GM10248 (cell line): ENCODE measurements around the gene CSTA.

Experiments used
- CTCF ChIA-PET: fragments of 300-600 bp; sonication (Branson Sonifier 250); formaldehyde crosslinking; extraction: SDS; loops from one replicate; lab custom pipeline; 2021; ENCODE audit warnings: antibody characterized with exemption; lab: Yijun Ruan, JAX
- POLR2A ChIA-PET: fragments of 350-650 bp; sonication (Branson Sonifier 250); formaldehyde crosslinking; extraction: SDS; loops from one replicate; lab custom pipeline; 2020; ENCODE audit warnings: antibody characterized with exemption; lab: Yijun Ruan, JAX
- DNase-seq: peaks from one replicate; pipeline ENCODE4 v3.0.0; 2012; ENCODE audit errors: extremely low spot score
- TF ChIP-seq, protein P1 (sequence below): IDR thresholded peaks from 2 replicates; pipeline ENCODE4 v1.5.1; 2012; ENCODE audit warnings: mild to moderate bottlenecking, low read depth; ENCODE audit errors: extremely low read depth, missing control alignments, control extremely low read depth

CSTA gene

GRCh38 chr3:122298239-122298638 lies 26.8 kb upstream of the CSTA start:
- POLR2A ChIA-PET: no interaction called here
- TF ChIP-seq, protein P1, sequence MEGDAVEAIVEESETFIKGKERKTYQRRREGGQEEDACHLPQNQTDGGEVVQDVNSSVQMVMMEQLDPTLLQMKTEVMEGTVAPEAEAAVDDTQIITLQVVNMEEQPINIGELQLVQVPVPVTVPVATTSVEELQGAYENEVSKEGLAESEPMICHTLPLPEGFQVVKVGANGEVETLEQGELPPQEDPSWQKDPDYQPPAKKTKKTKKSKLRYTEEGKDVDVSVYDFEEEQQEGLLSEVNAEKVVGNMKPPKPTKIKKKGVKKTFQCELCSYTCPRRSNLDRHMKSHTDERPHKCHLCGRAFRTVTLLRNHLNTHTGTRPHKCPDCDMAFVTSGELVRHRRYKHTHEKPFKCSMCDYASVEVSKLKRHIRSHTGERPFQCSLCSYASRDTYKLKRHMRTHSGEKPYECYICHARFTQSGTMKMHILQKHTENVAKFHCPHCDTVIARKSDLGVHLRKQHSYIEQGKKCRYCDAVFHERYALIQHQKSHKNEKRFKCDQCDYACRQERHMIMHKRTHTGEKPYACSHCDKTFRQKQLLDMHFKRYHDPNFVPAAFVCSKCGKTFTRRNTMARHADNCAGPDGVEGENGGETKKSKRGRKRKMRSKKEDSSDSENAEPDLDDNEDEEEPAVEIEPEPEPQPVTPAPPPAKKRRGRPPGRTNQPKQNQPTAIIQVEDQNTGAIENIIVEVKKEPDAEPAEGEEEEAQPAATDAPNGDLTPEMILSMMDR: peak; percentile 25
- CTCF ChIA-PET: no interaction called here
- peak; percentile 54 for DNase-seq

DNA sequence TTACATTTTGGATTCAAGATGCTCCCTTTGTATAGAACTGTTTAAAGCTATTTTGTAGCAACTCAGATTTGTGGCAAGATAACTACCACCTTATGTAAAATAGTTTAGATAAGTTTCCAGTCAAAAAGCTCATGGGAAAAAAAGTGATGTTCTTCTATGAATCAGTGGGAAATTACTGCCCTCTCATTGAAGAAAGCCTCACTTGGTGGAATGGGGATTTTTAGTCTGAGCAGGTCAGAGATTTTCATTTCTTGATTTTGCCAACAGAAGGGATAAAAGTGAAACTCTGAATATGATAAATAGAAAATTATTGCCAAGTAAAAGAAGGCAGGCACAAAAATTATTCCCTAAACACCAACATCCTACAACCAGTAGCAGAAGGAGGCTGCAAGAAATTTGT lies 25.8 kb upstream of the CSTA start:
- CTCF ChIA-PET: interaction anchor here (0.7 to 4.4 kb wide), 17 partner anchors 8 to 311 kb away, joined by 3 to 34 read pairs (median 5); no protein-coding TSS in a partner anchor

DNA sequence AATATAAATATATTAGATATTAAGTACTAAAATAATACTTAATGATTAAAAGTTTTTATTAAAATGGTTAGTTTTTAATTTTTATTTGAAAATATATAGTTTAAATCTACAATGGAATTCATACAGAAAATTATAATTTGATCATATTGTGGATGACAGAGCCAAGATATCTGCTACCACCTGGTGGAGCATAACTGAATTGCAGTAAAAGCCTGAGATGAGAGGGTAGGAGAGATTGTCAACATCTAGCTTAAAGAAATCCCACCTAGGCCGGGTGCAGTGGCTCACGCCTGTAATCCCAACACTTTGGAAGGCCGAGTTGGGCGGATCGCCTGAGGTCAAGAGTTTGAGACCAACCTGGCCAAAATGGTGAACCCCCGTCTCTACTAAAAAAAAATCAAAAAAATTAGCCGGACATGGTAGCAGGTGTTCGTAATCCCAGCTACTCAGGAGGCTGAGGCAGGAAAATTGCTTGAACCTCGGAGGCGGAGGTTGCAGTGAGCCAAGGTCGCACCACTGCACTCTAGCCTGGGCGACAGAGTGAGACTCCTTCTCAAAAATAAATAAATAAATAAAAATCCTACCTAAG lies 25.1 kb upstream of the CSTA start:
- TF ChIP-seq, protein P1: peak; percentile 56
- DNase-seq: no peak
- ChIA-PET CTCF (interaction anchor here (0.5 to 4.4 kb wide), 26 partner anchors 8 to 753 kb away, joined by 3 to 34 read pairs (median 4); partner anchors contain the start of genes CASR and POLQ), POLR2A (no interaction called here)

More for the DNA sequence above, 25.8 kb upstream of the CSTA start:
- TF ChIP-seq, protein P1: no peak
- POLR2A ChIA-PET: no interaction called here
- DNase-seq: no peak

- ChIA-PET CTCF (interaction anchor here (1.3 to 4.4 kb wide), 10 partner anchors 9 to 754 kb away, joined by 3 to 34 read pairs (median 7); partner anchors contain the start of gene POLQ), POLR2A (no interaction called here)
- no peak for DNase-seq
- TF ChIP-seq, protein P1: no peak
These were observed 24.0 kb upstream of the CSTA start for GRCh38 chr3:122301063-122301462.

DNA sequence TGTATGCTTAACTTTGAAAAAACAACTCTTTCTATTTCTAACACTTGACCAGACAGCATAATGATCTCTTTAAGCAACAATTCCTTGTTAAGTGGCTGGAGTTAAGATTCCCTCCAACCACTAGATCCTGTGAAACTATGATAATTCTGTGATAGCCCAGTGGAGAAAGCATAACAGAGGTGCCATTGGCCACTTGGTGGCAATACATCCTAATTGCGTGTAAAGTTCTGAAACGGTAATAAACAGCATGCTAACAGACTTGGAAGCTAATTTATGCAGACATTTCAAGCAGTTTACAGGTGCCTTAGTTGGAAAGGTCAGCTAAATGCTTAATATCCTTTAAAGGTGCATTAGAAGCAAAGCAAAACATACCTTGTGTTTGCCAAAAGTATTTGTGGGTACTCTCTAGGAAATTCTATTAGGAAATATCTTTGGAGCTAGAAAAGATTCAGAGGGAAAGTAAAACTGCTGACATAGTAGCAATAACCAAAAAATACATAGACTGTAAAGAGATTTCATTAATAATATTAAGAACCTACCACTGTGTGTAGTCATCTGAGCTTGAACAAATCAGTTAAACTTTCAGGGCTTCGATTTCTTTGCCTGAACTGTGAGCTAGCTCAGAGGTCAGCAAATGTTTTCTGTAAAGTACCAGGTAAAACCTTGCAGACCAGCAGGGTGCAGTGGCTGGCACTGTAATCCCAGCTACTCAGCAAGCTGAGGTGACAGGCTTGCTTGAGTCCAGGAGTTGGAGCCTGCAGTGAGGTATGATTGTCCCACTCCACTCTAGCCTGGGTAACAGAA lies 19.0 kb upstream of the CSTA start:
- TF ChIP-seq, protein P1: peak; percentile 36
- ChIA-PET CTCF (interaction anchor here (0.6 to 3.4 kb wide), 20 partner anchors 9 to 310 kb away, joined by 3 to 20 read pairs (median 4); partner anchors contain the start of gene FAM162A), POLR2A (no interaction called here)
- DNase-seq: no peak

DNA sequence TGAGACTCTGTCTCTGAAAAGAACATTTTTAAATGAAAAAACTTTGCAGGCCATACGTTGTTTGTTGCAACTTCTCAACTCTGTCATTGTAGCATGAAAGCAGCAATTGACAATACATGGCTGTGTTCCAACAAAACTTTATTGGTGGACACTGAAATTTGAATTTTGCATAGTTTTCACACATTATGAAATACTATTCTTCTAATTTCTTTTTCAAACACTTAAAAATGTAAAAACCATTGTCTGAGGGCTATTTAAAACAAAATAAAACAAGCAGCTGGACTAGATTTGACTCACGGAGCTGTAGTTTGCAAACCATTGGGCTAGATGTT lies 18.5 kb upstream of the CSTA start:
- TF ChIP-seq, protein P1: no peak
- no peak for DNase-seq
- CTCF ChIA-PET: interaction anchor here (0.6 to 3.4 kb wide), 19 partner anchors 7 to 310 kb away, joined by 3 to 20 read pairs (median 6); partner anchors contain the start of gene FAM162A
- POLR2A ChIA-PET: no interaction called here
